ENCODE measurements around the gene ATRIP.

The ATRIP gene

DNA sequence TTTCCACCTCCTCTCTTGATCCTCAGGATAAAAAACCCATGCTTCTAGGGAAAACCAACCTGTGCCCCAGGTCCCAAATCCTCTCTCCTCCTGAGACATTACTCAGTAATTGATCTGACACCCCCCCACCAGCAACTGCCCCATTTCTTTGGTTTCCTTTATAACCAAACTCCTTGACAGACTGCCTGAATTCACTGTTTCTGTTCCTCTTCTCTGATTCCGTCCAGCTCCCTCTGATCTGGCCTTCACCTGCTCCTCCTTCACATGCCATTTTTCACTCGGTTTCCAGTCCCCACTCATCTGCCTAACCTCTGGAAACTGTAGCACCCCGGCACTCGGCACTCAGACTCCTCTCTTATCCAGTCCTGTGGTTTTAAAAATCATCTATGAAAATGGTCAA is 8.7 kb upstream of the ATRIP start:
- Histone ChIP-seq H3K36me3 (ENCODE audit: control insufficient read depth, insufficient read depth, low read length) (peaks cover 7% of the 10 kb centered on the region; the same call in 1 of the 2 replicates), H3K4me1 (ENCODE audit: control insufficient read depth, insufficient read depth, low read length) (peaks cover 3% of the 10 kb centered on the region; the same call in 1 of the 2 replicates)

DNA sequence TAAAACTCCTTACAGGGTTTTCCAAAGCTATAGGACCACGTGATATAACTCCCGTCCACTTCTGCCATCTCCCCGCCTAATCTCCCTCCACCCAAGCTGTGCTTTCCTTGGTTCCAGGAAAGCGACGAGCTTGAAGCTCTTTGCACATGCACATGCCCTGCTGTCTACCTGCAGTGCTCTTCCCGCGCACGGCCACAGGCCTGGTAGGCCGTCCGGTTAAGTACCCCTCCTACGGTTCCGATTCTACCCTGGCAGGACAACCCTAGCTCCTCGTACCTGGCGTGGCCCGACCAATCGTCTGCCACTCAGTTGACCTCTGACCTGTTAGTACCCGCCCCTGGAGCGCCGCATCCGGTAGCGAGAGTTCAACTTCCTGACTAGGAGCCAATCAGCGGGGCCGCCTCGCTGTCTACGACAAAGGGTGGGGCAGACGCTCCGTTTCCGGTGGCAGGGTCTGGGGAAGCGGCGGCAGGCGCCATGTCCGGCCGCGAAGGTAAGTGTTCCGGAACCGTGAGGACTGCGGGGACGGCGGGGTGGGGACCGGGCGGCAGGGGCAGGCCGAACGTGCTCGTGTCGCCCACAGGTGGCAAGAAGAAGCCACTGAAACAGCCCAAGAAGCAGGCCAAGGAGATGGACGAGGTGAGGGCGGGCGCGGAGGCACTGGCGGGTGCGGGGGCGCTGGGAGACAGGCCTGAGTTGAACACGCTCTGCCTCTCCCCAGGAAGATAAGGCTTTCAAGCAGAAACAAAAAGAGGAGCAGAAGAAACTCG is 6.5 kb upstream of the ATRIP start, which contains the start of the genes CCDC51 and TMA7:
CCDC51 (minus strand) TSS at position 300 of the 770 bp plus-strand sequence. CDS start 4,991 bp downstream, outside the sequence.
TMA7 (plus strand) TSS at position 438 of the 770 bp plus-strand sequence; CDS start at position 478, 40 bp downstream.
- Histone ChIP-seq H3K36me3 (ENCODE audit: control insufficient read depth, insufficient read depth, low read length) (peaks cover 2% of the 10 kb centered on the region; the same call in 1 of the 2 replicates), H3K9me3 (ENCODE audit: control insufficient read depth, insufficient read depth, low read length) (no peaks in the 10 kb centered on the region), H3K4me3 (ENCODE audit: low read length) (peak within 1 kb of the TSS; percentile 45), H3K27me3 (ENCODE audit: control insufficient read depth, insufficient read depth, low read length) (no peaks in the 10 kb centered on the region), H3K27ac (ENCODE audit: low read length) (no peak within 1 kb of the TSS), H3K4me1 (ENCODE audit: control insufficient read depth, insufficient read depth, low read length) (no peaks in the 10 kb centered on the region)
- no CpG with 5 or more reads among the region's 54 CpGs for WGBS (ENCODE audit: insufficient coverage, insufficient read length)
- DNase-seq (ENCODE audit: low read depth, low spot score) = peak; percentile 93

More for the DNA sequence above, 8.7 kb upstream of the ATRIP start:
- no peak for DNase-seq (ENCODE audit: low read depth, low spot score)
- H3K27me3 ChIP-seq (ENCODE audit: control insufficient read depth, insufficient read depth, low read length) = no peaks in the 10 kb centered on the region
- H3K9me3 ChIP-seq (ENCODE audit: control insufficient read depth, insufficient read depth, low read length) = no peaks in the 10 kb centered on the region
- no peak overlapping the region for H3K4me3 ChIP-seq (ENCODE audit: low read length)
- WGBS (ENCODE audit: insufficient coverage, insufficient read length) = no CpG with 5 or more reads among the region's 4 CpGs
- H3K27ac ChIP-seq (ENCODE audit: low read length) = no peak overlapping the region

DNA sequence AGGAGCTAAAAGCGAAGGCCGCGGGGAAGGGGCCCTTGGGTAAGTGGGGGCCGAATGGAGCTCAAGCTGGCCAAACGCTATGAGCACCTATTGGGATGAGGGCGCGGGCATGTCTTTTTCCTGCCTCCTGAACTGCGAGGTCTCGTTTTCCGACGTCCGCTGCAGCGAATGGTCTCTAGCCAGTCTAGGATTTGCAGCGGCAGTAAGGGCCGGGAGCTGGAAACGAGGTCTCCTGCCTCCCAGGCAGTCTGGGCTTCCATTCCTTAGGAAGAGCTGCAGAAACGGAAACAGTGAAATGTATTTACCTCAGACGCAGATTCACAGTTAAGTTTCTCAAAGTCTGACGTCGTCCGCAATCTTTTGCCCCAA is 6.0 kb upstream of the ATRIP start:
- H3K4me3 ChIP-seq (ENCODE audit: low read length) = peak overlapping the region; percentile 45
- no peaks in the 10 kb centered on the region for H3K4me1 ChIP-seq (ENCODE audit: control insufficient read depth, insufficient read depth, low read length)
- H3K9me3 ChIP-seq (ENCODE audit: control insufficient read depth, insufficient read depth, low read length) = no peaks in the 10 kb centered on the region
- no peak overlapping the region for H3K27ac ChIP-seq (ENCODE audit: low read length)
- no CpG with 5 or more reads among the region's 21 CpGs for WGBS (ENCODE audit: insufficient coverage, insufficient read length)
- no peaks in the 10 kb centered on the region for H3K27me3 ChIP-seq (ENCODE audit: control insufficient read depth, insufficient read depth, low read length)
- peaks cover 2% of the 10 kb centered on the region; the same call in 1 of the 2 replicates for H3K36me3 ChIP-seq (ENCODE audit: control insufficient read depth, insufficient read depth, low read length)
- no peak for DNase-seq (ENCODE audit: low read depth, low spot score)

DNA sequence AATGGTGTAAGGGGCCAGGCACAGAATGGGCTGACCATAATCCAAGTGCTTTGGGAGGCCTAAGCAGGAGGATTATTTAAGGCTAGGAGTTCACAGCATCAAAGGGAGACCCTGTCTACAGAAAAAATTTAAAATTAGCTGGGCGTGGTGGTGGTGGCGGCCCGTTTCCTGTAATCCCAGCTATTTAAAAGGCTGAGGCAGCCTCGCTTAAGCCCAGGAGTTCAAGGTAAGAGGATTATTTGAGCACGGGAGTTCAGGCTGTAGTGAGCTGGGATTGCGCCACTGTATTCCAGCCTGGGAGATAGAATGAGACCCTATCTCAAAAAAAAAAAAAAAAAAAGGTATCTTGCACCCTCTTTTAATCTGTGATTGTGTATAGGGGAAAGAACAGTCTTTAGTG is 4.6 kb upstream of the ATRIP start:
- H3K4me3 ChIP-seq (ENCODE audit: low read length) = no peak overlapping the region
- no peak for DNase-seq (ENCODE audit: low read depth, low spot score)

DNA sequence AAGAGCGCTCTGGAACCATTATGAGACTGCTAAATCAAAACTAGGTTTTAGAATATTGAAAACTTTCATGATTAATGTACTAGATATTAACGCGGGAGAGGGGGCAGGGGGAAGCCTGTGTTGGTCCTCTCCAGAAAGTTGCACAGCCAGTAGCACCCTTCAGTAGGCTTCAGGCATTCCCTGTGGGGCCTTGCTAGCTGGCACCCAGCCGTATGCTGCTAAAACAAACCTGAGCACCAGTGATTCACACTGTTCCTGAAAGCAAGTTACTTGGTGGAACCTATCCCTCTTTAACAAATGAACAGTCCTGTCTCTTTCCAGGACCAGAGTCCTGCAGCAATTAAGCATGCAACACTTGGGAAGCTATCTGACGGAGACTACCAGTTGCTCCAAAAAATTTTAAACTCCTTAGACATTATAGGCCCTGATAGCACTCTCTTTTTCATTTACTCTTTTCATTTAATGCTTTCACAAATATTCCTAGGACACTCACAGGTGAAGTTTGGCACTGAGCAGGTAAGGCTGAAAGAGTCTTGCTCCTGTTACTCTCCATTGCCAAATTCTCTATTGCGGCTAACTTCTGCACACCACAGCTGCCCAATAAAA is 1.2 kb upstream of the ATRIP start:
- peaks cover 2% of the 10 kb centered on the region; the same call in 1 of the 2 replicates for H3K36me3 ChIP-seq (ENCODE audit: control insufficient read depth, insufficient read depth, low read length)
- no peaks in the 10 kb centered on the region for H3K9me3 ChIP-seq (ENCODE audit: control insufficient read depth, insufficient read depth, low read length)
- H3K4me3 ChIP-seq (ENCODE audit: low read length) = no peak overlapping the region
- no peaks in the 10 kb centered on the region for H3K4me1 ChIP-seq (ENCODE audit: control insufficient read depth, insufficient read depth, low read length)
- no peak overlapping the region for H3K27ac ChIP-seq (ENCODE audit: low read length)
- DNase-seq (ENCODE audit: low read depth, low spot score) = no peak
- no peaks in the 10 kb centered on the region for H3K27me3 ChIP-seq (ENCODE audit: control insufficient read depth, insufficient read depth, low read length)
- no CpG with 5 or more reads among the region's 6 CpGs for WGBS (ENCODE audit: insufficient coverage, insufficient read length)

More for the DNA sequence above, 4.6 kb upstream of the ATRIP start:
- Histone ChIP-seq H3K27ac (ENCODE audit: low read length) (no peak overlapping the region), H3K36me3 (ENCODE audit: control insufficient read depth, insufficient read depth, low read length) (peaks cover 2% of the 10 kb centered on the region; the same call in 1 of the 2 replicates), H3K27me3 (ENCODE audit: control insufficient read depth, insufficient read depth, low read length) (no peaks in the 10 kb centered on the region), H3K4me1 (ENCODE audit: control insufficient read depth, insufficient read depth, low read length) (no peaks in the 10 kb centered on the region), H3K9me3 (ENCODE audit: control insufficient read depth, insufficient read depth, low read length) (no peaks in the 10 kb centered on the region)
- no CpG with 5 or more reads among the region's 6 CpGs for WGBS (ENCODE audit: insufficient coverage, insufficient read length)

DNA sequence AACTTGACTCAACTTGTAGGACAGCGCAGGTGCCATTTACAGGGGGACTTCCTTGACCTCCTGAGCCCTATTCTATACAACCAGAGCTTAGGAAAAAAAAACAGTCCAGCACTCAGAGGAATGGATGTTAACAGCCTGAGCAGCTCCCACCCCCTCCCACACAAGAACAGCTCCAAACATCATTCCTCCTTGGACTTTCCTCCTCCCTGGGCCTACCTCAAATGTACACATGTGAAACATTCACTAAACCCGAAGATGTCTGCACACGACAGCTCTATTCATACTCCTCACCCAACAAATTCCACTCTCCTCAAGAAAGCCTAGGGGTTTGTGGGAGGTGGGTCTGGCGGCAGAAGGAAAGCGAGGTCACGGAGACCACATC is 503 bp upstream of the ATRIP start:
- Histone ChIP-seq H3K27me3 (ENCODE audit: control insufficient read depth, insufficient read depth, low read length) (no peaks in the 10 kb centered on the region), H3K9me3 (ENCODE audit: control insufficient read depth, insufficient read depth, low read length) (no peaks in the 10 kb centered on the region), H3K36me3 (ENCODE audit: control insufficient read depth, insufficient read depth, low read length) (peaks cover 2% of the 10 kb centered on the region; the same call in 1 of the 2 replicates), H3K27ac (ENCODE audit: low read length) (no peak overlapping the region), H3K4me1 (ENCODE audit: control insufficient read depth, insufficient read depth, low read length) (no peaks in the 10 kb centered on the region), H3K4me3 (ENCODE audit: low read length) (peak overlapping the region; percentile 63)
- no peak for DNase-seq (ENCODE audit: low read depth, low spot score)
- no CpG with 5 or more reads among the region's 6 CpGs for WGBS (ENCODE audit: insufficient coverage, insufficient read length)

DNA sequence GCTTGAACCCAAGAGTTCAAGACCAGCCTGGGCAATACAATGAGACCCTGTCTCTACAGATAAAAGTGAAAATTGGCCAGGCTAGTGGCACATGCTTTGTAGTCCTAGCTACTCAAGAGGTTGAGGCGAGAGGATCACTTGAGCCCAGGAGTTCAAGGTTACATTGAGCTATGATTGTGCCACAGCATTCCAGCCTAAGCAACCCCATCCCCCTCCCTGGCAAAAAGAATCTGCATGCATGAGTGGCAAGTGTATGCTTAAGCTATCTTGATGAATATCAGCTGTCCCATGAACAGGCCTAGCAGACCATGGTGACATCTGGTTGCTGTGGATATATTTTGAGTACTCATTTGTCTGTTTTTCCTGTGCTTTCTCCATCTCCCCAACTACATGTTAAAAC is 4.7 kb downstream of the ATRIP start:
- peaks cover 5% of the 10 kb centered on the region for H3K36me3 ChIP-seq (ENCODE audit: control insufficient read depth, insufficient read depth, low read length)
- no peak for DNase-seq (ENCODE audit: low read depth, low spot score)
- no peaks in the 10 kb centered on the region for H3K9me3 ChIP-seq (ENCODE audit: control insufficient read depth, insufficient read depth, low read length)
- no peak overlapping the region for H3K27ac ChIP-seq (ENCODE audit: low read length)
- no peak overlapping the region for H3K4me3 ChIP-seq (ENCODE audit: low read length)
- no CpG with 5 or more reads among the region's 1 CpG for WGBS (ENCODE audit: insufficient coverage, insufficient read length)
- H3K27me3 ChIP-seq (ENCODE audit: control insufficient read depth, insufficient read depth, low read length) = no peaks in the 10 kb centered on the region
- H3K4me1 ChIP-seq (ENCODE audit: control insufficient read depth, insufficient read depth, low read length) = no peaks in the 10 kb centered on the region

DNA sequence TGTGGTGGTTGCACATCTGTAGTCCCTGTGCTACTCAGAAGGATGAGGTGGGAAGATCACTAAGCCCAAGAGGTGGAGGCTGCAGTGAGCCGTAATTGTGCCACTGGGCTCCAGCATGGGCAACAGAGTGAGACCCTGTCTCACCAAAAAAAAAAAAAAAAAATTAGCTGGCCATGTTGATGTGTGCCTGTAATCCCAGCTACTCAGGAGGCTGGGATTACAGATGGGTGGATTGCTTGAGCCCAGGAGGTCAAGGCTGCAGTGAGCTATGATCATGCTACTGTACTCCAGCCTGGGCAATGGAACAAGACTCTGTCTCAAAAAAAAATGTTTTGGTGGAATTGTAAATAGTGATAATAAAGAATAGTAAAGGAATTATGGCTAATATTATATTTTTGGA is 9.9 kb downstream of the ATRIP start:
- H3K9me3 ChIP-seq (ENCODE audit: control insufficient read depth, insufficient read depth, low read length) = no peaks in the 10 kb centered on the region
- no CpG with 5 or more reads among the region's 1 CpG for WGBS (ENCODE audit: insufficient coverage, insufficient read length)
- no peak overlapping the region for H3K27ac ChIP-seq (ENCODE audit: low read length)
- H3K27me3 ChIP-seq (ENCODE audit: control insufficient read depth, insufficient read depth, low read length) = no peaks in the 10 kb centered on the region
- H3K36me3 ChIP-seq (ENCODE audit: control insufficient read depth, insufficient read depth, low read length) = peaks cover 29% of the 10 kb centered on the region
- no peak overlapping the region for H3K4me3 ChIP-seq (ENCODE audit: low read length)
- H3K4me1 ChIP-seq (ENCODE audit: control insufficient read depth, insufficient read depth, low read length) = no peaks in the 10 kb centered on the region
- DNase-seq (ENCODE audit: low read depth, low spot score) = no peak

DNA sequence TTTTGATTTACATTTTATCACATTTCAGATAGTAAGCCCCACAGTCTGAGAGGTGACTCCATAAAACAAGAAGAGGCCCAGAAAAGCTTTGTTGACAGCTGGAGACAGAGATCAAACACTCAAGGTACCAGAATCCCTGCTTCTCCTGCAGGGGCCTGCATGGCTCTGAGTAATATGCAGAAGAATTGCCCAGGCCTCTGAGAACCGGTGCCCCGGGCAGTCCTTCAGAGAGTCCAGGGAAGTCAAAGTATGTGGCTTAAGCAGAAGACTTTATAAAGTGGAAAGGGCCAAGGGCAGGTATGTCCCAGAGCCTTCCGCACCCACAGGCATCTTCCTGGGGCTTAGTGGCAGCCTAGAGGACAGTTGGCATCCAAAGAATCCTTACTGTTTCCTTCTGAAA is 12.8 kb downstream of the ATRIP start:
- Histone ChIP-seq H3K36me3 (ENCODE audit: control insufficient read depth, insufficient read depth, low read length) (peaks cover 24% of the 10 kb centered on the region), H3K4me3 (ENCODE audit: low read length) (no peak overlapping the region), H3K4me1 (ENCODE audit: control insufficient read depth, insufficient read depth, low read length) (no peaks in the 10 kb centered on the region), H3K9me3 (ENCODE audit: control insufficient read depth, insufficient read depth, low read length) (no peaks in the 10 kb centered on the region), H3K27ac (ENCODE audit: low read length) (no peak overlapping the region), H3K27me3 (ENCODE audit: control insufficient read depth, insufficient read depth, low read length) (no peaks in the 10 kb centered on the region)
- no CpG with 5 or more reads among the region's 3 CpGs for WGBS (ENCODE audit: insufficient coverage, insufficient read length)
- DNase-seq (ENCODE audit: low read depth, low spot score) = no peak

DNA sequence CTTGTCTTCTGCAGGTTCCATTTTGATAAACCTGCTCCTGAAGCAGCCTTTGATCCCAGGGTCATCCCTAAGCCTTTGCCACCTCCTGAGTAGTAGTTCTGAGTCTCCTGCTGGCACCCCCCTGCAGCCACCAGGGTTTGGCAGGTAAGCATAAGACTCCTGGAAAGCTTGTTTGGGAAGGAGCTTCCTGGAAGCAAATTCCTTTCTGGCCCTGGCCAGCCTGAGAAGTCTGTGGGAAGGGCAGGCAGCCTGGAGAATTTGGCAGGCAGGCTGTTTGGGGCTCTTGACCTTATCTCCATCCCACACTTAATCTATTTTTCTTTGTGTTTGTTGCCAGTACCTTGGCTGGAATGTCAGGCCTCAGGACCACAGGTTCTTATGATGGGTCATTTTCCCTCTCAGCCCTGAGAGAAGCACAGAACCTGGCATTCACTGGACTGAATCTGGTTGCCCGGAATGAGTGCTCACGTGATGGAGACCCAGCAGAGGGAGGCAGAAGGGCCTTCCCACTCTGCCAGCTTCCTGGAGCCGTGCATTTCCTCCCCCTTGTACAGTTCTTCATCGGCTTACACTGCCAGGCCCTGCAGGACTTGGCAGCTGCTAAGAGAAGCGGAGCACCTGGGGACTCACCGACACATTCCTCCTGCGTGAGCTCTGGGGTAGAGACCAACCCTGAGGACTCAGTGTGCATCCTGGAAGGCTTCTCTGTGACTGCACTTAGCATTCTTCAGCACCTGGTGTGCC is 13.4 kb downstream of the ATRIP start:
- H3K36me3 ChIP-seq (ENCODE audit: control insufficient read depth, insufficient read depth, low read length) = peaks cover 28% of the 10 kb centered on the region
- no peaks in the 10 kb centered on the region for H3K27me3 ChIP-seq (ENCODE audit: control insufficient read depth, insufficient read depth, low read length)
- no CpG with 5 or more reads among the region's 7 CpGs for WGBS (ENCODE audit: insufficient coverage, insufficient read length)

More for the DNA sequence above, 13.4 kb downstream of the ATRIP start:
- H3K4me3 ChIP-seq (ENCODE audit: low read length) = no peak overlapping the region
- H3K4me1 ChIP-seq (ENCODE audit: control insufficient read depth, insufficient read depth, low read length) = no peaks in the 10 kb centered on the region
- H3K27ac ChIP-seq (ENCODE audit: low read length) = no peak overlapping the region
- DNase-seq (ENCODE audit: low read depth, low spot score) = no peak
- H3K9me3 ChIP-seq (ENCODE audit: control insufficient read depth, insufficient read depth, low read length) = no peaks in the 10 kb centered on the region
